Spinal cord (tissue), 4 donors: Measurements from ENCODE around the gene NBPF15. TPM values are rescaled to one million over a fixed set of nuclear protein-coding genes. Genes with fewer than 3 reads are reported as not detected.

Experiments
- polyA plus RNA-seq, 2 donors: library from polyadenylated mRNA; unstranded; fragments of 120-200 nt; gene quantifications; one replicate each; pipeline ENCODE4 v1.2.1, GENCODE V29; 2013; ENCODE audit not compliant: insufficient read length in 2 of 2
- small RNA-seq: library from RNA; depleted of rRNA; stranded (forward); fragments of <200 nt; gene quantifications from one replicate; pipeline ENCODE3, GENCODE V24; 2014; ENCODE audit warnings: low replicate concordance
- total RNA-seq, 2 donors: library from RNA; depleted of rRNA in 1 of 2; stranded (reverse); fragments of 120-200 nt in 1 of 2; fragments of >200 nt in 1 of 2; gene quantifications; one replicate each; pipeline versions ENCODE4 v1.2.3 to v1.2.4, GENCODE V29; 2013 to 2014

The NBPF15 gene
- total and polyA plus RNA-seq, 4 donors = 41.9 to 74.9 (median 49.4) TPM

Small RNA genes within 50 kb of the gene (small RNA-seq; reads per million reads assigned to genes)
- not detected for gene AC246785.4
- gene RNVU1-15 = 2.2 reads per million, percentile 91 among the genes with 10 or more reads in this experiment

Other genes with a start within 250 kb of the NBPF15 start
- under 1 TPM in 1 of 2 donors, not detected in 1; 0.22 TPM for gene PPIAL4E, start 88.0 kb downstream of the NBPF15 start, total RNA-seq
- gene PPIAL4E, start 88.0 kb downstream of the NBPF15 start, polyA plus RNA-seq = 1 to 10 TPM; 1.7 to 1.9 TPM
- gene PPIAL4F, start 131.2 kb upstream of the NBPF15 start, total RNA-seq = not detected
- gene PPIAL4F, start 131.2 kb upstream of the NBPF15 start, polyA plus RNA-seq = not detected